GM18526 (cell line): ENCODE results near the gene TMEM40.

ENCODE experiments used
- POLR2A ChIP-seq: IDR thresholded peaks from 3 replicates; pipeline ENCODE4 v1.6.1; 2011; ENCODE audit not compliant: insufficient read length; ENCODE audit errors: extremely low read depth

TMEM40 gene

DNA sequence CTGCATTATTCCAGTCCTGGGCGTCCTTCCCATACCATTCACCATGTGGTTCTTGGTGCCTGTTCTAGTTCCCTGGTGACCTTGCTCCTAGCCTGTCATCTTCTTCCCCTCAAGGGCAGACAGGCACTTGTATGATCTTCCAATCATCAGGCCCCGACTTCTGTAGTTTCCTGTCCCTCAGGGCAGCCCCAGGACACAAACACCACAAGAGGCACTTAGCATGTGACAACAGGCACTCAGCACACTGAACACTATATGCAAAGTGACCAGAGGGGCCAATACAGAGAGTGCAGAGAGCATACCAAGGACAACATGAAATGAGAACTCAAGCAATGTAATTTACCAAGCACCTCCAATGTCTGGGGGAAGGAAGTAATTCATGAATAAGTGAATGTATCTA, 17.9 kb downstream of the TMEM40 start:
- TF ChIP-seq POLR2A = no peak

DNA sequence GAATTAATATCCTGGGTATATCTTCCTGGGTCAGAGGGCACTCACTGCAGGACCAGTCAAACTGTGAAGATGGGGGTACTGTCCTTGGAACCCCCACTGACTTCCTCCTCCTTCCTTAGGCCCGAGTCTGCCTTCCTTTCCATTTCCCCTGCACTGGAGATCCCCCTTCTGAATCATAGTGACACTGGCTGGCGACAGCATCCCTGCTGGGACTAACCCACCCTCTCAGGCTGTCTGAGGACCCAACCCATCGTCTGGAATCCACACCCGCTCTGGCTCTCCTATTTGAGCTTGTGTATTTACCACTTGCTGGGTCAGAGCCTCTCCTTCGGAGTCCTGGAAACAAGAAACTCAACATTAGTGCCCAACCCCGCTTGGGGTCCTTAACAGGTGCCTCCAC, 21.2 kb downstream of the TMEM40 start:
- TF ChIP-seq POLR2A = no peak

DNA sequence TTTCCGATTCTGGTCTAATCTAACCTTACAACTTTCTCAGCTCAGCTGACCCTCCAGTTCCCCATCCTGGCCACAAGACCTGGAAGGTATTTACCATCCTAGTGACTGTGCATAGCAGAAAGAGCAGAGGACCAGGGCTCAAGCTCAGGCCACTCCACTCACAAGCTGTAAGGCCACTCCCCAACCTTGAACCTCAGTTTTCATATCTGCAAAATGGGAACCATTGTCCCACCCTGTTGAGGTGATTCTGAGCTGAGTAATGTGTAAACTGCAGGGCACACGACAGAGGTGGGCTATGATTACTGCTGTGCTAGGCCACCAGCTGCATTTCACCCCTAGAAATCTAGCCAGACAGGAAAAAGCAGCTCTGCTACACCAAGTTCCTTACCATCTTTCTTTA, 21.7 kb downstream of the TMEM40 start:
- no peak for TF ChIP-seq POLR2A

DNA sequence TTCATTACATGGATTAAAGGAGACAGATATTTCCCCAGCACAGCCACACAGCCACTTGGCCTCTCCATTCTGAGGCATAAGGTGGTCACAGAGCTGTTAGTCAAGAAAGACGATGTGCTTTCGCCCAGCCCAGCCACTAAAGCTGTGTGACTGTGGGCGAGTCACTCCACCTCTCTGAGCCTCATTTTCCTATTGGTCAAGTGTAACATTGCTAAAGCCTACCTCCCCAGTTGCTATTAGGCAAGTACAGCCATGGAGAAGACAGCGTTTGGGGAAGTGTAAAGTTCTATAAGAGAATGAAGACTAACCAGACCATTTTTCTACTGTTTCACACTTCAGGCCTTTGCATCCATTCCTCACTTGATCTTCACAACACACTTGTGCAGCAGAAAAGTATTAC, 24.1 kb downstream of the TMEM40 start:
- TF ChIP-seq POLR2A = no peak

DNA sequence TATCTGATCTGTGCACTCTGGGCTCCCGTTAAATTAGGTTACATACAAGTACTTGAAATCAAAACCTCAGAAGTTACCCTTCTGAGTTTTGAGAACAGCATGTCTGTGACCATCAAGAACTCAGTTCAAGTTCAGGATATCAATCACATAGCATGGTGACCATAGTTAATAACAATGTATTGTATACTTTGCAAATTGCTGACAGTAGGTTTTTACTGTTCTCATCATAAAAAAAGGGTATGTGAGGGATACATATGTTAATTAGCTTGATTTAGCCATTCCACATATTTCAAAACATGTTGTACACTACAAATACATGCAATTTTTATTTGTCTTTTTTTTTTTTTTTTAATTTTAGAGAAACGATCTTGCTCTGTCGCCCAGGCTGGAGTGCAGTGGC, 25.5 kb downstream of the TMEM40 start:
- TF ChIP-seq POLR2A = no peak

DNA sequence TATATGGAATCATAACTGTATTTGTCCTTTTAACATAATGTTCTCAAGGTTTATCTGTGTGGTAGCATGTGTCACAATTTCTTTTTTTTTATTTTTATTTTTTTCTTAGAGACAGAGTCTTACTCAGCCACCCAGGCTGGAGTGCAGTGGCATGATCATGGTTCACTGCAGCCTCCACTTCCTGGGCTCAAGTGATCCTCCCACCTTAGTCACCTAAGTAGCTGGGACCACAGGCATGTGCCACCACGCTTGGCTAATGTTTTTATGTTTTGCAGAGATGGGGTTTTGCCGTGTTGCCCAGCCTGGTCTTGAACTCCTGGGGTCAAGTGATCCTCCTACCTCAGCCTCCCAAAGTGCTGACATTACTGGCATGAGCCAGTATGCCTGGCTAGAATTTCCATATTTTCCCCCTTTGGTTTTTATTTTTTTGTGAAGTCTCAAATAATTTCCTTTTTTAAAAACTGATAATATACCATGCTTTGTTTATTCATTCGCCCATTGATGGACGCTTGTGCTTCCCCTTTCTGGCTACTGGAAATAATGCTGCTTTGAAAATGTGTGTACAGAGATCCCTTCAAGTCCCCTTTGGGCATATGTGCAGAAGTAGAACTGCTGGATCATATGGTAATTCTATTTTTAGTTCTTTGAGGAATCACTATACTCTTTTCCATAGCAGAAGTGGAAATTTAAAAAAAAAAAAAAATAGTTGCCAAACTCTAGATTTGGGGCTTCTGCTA, 28.4 kb downstream of the TMEM40 start:
- no peak for TF ChIP-seq POLR2A

DNA sequence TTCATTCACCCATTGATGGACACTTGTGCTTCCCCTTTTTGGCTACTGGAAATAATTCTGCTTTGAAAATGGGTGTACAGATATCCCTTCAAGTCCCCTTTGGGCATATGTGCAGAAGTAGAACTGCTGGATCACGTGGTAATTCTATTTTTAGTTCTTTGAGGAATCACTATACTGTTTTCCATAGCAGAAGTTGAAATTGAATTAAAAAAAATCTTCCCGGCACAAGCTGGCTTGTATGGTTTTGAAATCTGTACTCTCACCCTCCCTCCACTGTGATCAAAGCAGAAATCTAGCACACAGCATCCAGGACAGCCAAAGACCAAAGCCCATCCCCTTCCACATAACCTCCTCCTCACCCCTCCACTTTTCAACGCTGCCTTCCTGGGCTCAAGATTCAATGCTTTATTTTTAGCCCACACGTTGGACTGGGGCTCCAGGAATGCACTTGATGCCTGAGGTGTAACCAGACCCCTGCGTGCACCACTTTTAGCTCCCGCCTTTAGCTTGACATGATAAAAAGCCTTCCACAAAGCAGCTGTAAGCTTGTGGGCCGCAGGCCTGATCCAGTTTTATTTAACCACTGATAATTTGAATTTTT, 29.9 kb downstream of the TMEM40 start:
- no peak for TF ChIP-seq POLR2A

DNA sequence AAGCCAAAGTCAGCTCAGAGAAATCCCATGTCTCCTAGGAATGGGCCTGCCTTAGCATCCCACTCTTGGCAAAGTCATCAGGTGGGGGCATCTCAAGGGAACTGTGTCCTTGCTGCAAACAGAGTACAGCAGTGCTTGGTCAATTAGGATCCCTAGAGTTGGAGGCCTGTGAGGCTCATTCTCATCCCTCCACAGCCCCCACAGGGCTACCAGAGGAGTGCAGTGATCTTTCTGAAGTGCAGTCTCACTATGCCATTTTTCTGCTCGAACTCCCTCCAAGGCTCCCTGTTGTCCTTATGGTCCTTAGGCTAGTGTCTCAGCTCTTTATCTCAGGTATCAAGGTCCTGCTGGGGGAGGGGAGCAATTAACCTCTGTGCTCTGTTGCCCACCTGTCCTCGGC, 31.1 kb downstream of the TMEM40 start:
- no peak for TF ChIP-seq POLR2A

DNA sequence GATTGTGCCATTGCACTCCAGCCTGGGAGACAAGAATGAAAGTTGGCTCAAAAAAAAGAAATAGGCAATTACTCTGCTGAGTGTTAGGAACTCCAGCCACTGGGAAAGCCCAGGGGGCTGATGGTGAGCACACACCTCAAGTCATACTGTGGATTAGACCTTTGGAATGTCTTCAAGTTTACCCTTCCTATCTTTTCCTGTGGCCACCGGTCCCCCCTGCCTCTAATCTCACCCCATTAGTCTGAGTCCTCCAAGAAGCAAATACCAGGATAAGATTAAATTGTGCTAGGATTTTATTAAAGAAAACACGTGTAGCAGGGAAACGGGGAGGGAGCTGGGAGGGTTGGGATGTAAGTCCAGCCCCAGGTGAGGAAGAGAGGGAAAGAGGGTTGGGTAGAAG, 31.6 kb downstream of the TMEM40 start:
- TF ChIP-seq POLR2A = no peak

DNA sequence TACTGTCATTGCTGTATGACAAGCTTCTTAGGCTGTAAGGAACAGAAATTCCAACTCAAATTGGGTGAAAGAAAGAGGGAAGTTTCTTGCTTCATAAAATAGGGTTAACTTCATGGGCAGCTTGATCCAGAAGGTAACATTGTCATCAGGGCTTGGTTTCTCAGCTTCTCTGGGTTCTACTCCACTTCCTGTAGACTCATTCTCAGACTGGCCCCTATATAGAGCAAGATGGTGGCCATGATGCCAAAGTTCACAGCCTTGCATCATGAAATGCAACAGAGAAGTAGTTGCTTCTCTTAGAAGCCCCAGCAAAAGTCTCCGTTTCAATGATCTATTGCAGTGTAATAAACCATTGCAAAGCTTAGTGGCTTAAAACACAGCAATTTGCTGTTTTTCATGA, 33.6 kb downstream of the TMEM40 start:
- TF ChIP-seq POLR2A = no peak

DNA sequence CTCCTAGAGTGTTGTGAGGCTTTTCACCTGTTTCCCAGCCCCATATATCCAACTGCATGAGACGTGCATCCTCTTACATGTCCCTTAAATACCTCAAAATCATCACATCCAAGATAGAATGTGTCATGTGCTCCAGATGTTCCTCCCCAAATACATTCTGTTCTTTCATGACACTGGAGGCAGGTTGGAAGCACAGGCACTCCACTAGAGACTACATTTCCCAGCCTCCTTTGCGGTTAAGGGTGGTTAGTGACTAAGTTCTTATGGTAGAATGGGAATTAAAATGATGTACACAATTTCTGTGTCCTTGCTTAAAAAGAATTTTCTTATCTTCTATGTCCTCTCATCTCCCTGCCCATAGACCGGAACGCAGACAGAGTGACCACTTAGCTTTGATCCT, 34.3 kb downstream of the TMEM40 start:
- TF ChIP-seq POLR2A = no peak

DNA sequence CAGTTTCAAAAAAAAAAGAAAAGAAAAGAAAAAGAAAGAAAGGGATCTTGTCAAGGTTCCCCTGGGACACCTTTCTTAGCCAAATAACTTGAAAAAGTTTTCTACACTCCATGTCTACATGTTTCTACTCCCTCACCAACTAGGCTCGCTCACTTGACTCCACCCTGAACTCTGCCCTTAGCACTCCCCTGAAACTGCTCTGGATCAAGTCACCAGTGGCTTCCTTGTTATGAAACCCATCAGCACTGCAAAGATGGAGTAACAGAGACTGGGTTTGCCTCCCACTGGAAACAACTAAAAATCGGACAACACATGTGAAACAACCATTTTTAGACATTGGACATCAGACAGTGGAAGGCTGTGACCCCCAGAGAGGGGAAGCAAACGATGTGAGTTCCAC, 36.8 kb downstream of the TMEM40 start:
- TF ChIP-seq POLR2A = no peak

DNA sequence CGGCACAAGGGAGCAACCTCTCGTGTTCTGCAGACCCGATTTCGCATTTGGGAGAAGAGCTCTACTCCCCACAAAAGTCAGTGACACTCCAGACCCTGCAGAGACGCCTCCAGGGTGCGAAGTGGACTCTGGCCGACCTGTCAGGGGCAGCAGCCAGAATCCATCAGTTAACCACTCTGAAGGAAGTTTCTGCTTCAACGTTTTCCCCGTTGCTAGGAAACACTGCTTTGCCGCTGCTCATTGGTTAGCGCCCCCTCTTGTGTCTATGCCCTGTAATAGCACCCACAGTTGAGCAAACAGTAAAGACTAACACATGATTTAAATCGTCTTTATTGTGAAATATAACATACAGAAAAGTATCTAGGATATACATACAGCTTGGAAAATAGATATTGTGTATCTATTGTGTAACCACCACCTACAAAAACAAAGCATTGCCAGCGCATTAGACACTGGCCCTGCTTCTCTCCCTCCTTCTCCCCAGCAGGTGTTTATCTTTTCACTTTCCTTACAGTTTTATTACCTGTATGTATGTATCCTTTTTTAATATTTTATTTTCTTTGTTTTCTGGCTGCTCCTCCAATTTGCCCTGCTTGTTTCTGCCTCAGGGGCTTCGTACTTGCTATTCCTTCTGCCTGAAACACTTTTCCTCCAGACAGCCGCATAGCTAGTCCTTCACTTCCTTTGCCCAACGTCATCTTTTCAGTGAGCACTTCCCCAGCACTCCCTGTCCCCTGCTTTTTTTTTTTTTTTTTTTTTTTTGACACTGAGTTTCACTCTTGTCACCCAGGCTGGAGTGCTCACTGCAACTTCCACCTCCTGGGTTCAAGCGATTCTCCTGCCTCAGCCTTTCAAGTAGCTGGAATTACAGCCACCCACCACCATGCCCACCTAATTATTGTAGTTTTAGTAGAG, 38.8 kb downstream of the TMEM40 start:
- TF ChIP-seq POLR2A = no peak

DNA sequence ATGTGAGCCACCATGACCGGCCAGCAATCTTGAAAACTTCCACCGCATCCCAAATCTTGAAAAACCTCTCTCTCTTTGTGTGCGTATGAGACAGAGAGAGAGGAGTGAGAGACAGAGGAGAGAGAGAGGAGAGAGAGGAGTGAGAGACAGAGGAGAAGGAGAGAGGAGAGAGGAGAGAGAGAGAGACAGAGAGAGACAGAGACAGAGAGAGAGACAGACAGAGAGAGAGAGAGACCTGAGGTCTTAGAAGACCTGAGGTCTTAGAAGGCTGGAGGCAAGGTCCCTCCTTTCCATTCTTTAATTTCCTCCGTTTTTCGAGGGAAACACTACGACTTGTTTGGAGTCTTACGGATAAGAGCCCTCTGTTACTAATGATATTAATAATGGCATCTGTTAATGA, 39.5 kb downstream of the TMEM40 start:
- no peak for TF ChIP-seq POLR2A

DNA sequence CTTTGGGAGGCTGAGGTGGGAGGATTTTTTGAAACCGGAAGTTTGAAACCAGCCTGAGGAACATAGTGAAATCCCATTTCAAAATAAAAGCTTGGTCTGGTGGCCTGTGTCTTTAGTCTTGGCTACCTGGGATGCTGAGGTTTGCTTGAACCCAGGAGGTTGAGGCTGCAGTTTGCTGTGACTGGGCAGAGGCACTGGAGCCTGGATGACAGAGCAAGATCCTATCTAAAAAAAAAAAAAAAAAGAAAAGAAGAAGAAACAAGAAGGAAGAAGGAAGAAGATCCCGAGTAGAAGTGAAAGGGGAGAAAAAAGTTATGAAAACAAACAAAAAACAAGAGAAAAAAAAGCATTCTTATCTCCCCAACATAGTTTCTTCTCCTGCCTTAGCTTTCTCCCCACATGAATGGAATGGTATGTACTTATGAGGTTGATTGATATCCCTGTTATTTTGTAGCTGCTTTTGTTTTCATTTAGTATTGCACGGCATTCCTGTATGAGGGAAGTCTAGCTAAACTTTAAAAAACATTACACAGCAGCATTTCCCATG, 42.4 kb downstream of the TMEM40 start:
- no peak for TF ChIP-seq POLR2A

DNA sequence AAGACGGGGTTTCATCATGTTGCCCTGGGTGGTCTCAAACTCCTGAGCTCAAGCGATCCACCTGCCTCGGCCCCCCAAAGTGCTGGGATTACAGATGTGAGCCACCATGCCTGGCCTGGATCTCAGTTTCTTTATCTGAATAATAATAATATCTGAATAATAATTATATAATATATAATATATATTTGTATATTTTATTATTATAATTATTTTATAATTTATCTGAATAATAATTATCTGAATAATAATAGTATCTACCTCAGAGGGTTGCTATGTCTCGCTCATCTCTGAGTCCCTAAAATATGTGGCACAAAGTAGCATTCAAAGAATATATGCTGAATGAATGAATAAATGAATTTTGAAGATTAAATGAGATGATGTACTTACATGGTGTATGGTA, 44.8 kb downstream of the TMEM40 start:
- no peak for TF ChIP-seq POLR2A
